ENCODE data around the gene ARID1B.

DNA sequence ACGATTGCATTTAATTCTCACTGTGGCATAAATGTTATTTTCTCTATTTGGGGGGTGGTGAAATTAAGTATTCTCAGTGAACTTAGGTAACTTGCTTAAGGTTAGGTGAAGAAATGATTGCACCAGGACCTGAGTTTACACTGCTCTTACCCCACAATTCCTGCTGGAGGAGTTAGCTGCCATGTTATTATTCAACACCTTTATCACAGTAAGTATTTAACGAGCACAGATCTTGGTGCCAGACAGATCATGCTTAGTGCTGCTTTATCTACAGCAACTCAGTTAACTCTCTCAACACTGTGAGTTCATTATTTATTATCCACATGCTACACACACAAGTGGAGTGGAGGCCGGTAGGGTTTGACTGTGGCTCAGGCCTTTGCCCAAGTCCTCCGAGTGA lies 296.4 kb downstream of the ARID1B start:
- TF ChIP-seq, protein P1, sequence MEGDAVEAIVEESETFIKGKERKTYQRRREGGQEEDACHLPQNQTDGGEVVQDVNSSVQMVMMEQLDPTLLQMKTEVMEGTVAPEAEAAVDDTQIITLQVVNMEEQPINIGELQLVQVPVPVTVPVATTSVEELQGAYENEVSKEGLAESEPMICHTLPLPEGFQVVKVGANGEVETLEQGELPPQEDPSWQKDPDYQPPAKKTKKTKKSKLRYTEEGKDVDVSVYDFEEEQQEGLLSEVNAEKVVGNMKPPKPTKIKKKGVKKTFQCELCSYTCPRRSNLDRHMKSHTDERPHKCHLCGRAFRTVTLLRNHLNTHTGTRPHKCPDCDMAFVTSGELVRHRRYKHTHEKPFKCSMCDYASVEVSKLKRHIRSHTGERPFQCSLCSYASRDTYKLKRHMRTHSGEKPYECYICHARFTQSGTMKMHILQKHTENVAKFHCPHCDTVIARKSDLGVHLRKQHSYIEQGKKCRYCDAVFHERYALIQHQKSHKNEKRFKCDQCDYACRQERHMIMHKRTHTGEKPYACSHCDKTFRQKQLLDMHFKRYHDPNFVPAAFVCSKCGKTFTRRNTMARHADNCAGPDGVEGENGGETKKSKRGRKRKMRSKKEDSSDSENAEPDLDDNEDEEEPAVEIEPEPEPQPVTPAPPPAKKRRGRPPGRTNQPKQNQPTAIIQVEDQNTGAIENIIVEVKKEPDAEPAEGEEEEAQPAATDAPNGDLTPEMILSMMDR (IDR thresholded peaks at IDR 0.05): no peak
- TF ChIP-seq POLR2AphosphoS5 (IDR thresholded peaks at IDR 0.05) (no peak), POLR2A (IDR thresholded peaks at IDR 0.05) (no peak)
